Heart left ventricle (tissue), 13 donors: ENCODE results near the gene OR2A25.

ENCODE experiments used
- CTCF ChIP-seq, 12 donors: fragments of 200-600 bp; sonication (generic) in 4 of 12; IDR thresholded peaks; one replicate each; pipeline versions ENCODE4 v1.5.0 to v1.8.0; 2018 to 2022; ENCODE audit warnings: antibody characterized with exemption in 12 of 12, mild to moderate bottlenecking in 5 of 12
- POLR2A ChIP-seq, 2 donors: fragments of 450-650 bp; IDR thresholded peaks; one replicate each; pipeline ENCODE4 v1.6.1; 2017; ENCODE audit warnings: antibody characterized with exemption in 2 of 2, mild to moderate bottlenecking in 2 of 2, moderate library complexity in 2 of 2
- donor health status: ischemic (EF 13 %, LVEDD 7.1; RV severe dilation, severe dysfunction).
- donor health status: DM: no; HTN: yes; CAD: no.
- donor health status: DM: no; HTN: no; CAD: no.
- donor health status: ischemic (EF 25% LVEDD 6.9; RV normal size, moderate dysfunction).
- donor health status: ischemic (EF 25% LVEDD 5.7; RV mildly dilated, moderate dysfunction).
- donor health status: ischemic (EF 35%, LVEDD 5.7; RV mildly dilated, moderate dysfunction).
- donor health status: nonischemic (EF 11% LVEDD 7.7; RV severe dilation, severe dysfunction).
- donor health status: DM: yes; HTN: yes; CAD: no.
- donor health status: PGD.
- donor health status: ischemic (EF 29% LVEDD 5.4; RV normal size, mild dysfunction).
- donor health status: nonischemic (EF 23%, LVEDD 6.1; RV moderate dilation, normal function).

- TF ChIP-seq CTCF (IDR thresholded peaks at IDR 0.05) (no peak), POLR2A (IDR thresholded peaks at IDR 0.05) (no peak)
These were observed 17.6 kb downstream of the OR2A25 start for GRCh38 chr7:144087230-144087629.
